OCI-M1 (cell line): ENCODE measurements around the gene KCNJ10.
A peak's percentile ranks its signal among the peaks of the same experiment; 100 is the strongest.
"Not testable (repeated sequence)": the region's sequence is repeated elsewhere in the genome, so short reads cannot be mapped to it uniquely, and the experiment has no call there.

Experiments
- DNase-seq: peaks from one replicate; lab custom pipeline; 2025; lab: John Stamatoyannopoulos, UW

Gene KCNJ10

DNA sequence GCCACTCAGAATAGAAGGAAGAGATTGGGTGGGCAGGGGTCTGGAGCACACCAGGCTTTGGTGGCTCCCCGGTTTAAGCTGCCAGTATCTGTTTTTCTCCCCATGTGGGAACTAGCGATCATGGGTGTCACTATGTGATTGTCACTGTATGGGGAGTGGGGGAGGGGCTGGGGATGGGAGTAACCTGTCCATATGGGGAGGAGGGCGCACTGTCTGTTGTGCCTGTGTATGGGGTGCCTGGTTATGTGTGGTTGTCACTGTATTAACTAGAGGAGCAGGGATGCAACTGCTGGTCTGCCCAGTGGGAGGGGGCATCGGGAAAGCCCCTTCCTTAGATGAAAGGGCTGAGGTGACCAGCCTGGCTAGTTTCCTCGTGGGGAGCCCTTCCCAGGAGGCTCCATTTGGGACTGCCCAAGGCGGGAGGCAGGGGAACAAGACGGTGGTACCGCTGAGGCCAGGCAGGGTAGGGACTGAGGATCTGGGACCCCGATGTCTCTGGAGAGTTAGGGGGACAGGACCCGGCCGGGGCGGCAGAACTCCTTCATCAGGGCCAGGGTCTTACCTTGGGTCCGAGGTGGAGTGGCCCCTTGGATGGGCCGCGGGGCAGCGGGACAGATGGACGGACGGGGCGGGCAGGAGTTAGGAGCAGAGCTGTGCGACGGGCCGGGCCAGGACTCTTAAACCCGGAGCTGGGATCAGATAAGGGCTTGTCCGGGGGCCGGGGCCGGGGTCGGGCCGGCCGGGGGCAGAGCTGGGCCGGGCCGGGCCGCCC, at the start of gene KCNJ10:
TSS of gene KCNJ10 (minus strand) at position 701 of the 772 bp plus-strand sequence. CDS start 27,628 bp downstream, outside the sequence.
- DNase-seq = no peak

DNA sequence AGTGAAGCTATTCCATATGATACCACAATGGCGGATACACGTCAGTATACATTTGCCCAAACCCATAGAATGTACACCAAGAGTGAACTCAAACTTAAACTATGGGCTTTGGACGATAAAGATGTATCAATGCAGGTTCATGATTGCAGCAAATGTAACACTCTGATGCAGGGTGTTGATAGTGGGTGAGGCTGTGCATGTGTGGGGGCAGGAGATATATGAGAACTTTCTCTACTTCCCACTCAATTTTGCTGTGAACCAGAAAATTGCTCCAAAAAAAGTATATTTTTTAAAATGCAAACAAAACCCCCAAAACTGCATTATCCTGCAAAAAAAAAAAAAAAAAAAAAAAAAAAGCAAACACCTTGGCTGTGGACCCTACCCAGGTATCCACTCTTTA, 49.0 kb upstream of the KCNJ10 start:
- no peak for DNase-seq

DNA sequence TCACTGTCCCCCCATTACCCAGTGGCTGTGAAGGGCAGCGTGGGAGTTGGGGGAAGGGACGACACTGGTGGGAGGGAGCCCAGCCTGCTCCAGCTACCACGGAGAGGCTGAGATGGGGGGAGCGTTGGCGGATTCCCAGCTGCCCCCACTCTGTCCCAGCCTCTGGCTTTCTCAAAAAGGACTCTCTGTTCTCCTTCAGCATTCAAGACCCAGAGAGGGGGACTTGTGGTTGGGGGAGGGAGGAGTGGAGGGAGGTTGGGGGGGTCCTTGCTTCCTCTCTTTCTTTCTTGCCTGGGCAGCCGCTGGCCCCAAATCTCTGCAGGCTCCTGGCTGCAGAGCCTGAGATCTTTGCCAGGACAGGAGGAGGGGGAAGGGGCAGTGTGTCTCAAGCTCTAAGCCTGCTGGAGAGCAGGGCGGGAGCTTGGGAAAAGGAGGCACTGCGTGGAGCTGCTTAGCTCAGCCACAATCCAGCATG, 47.8 kb upstream of the KCNJ10 start:
- DNase-seq = no peak

DNA sequence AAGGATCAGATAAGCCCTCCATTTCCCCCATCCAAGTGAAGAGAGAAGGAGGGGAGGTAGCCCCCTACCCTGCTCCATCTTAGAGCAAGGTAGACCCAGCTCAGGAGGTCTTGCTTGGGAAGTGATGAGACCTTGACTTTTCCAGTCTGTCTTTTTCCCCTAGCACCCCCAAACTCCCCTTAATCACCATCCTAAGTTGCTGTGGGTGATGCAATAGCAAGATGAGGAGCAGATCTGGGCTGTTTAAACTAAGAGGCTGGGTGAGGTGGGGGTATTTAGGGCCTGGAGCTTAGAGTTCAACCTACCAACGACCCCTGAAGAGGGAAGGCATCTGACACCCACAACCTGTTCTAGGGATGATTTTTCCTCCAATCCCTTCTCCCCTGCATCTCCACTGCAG, 47.3 kb upstream of the KCNJ10 start:
- no peak for DNase-seq

DNA sequence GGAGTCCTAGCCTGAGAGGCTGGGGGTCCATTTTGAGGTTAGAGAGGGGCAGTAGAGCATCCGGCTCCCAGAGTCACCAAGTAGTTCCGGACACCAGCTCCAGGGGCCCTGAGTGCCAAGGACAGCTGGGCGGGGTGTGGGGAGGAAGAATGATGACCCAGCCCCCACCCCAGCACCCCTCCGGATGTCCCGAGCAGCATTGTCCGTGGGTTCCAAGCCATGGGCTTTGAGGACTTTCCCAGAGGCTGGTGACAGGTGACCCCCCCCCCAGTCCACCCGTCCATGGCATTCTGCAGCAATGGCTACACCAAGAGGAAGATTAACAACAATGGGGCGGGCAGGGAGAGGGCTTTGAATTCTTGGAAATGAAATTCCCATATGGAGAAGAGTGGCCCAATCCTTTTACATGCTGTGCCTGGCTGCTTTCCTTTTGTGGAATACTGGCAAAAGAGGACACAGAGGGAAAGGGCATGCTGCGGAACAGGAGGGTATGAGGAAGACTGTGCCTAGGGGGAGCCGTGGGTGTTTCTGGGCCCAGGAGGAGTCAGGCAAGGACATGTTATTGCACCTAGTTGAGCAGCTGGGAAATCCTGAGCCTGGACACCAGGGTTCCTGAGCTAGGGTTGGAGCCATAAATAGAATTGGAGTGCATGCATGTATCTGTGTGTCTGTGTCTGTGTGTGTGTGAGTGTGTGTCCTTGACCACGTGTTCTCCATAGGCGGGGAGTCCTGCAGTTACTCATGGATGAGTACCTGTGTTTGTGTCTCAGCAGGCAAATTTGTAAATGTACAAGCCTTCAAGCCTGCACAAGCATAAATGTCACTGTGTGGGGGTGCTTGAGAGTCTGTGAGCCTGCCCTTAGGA, 46.6 kb upstream of the KCNJ10 start:
- no peak for DNase-seq

DNA sequence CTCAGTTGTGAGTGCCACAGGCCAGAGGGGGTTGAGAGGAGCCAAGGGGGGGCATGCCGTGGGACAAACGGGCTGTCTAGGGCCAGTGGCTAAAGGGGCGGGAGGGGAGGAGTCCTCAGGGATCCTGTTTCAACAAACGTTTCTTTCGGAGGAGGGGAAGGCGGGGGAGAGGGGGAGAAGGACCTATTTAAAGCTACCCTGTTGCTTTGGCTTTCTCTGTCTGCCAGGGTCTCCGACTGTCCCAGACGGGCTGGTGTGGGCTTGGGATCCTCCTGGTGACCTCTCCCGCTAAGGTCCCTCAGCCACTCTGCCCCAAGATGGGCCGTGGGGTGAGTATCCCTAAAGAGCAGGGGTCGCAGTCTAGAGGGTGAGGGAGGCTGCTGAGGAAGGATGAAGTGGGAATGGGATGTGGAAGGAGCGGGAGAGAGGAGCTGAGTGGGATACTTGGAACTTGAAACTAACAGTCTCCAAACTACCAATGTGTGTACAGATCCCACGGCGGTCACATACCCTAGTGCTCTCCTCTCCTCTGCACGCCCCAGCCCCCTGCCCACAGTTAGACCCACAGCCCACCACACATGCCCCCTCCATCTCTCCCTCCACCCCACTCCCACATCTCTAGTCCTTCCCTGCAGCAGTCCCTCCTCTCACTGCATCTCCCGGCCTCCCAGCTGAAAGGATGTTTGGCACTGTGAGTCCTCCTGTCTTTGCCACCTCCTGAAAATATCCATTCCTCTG, 45.8 kb upstream of the KCNJ10 start, which contains the start of gene ATP1A2:
TSS of gene ATP1A2 (plus strand) at position 215 of the 738 bp plus-strand sequence. CDS start at position 318, 103 bp downstream.
- DNase-seq = no peak

DNA sequence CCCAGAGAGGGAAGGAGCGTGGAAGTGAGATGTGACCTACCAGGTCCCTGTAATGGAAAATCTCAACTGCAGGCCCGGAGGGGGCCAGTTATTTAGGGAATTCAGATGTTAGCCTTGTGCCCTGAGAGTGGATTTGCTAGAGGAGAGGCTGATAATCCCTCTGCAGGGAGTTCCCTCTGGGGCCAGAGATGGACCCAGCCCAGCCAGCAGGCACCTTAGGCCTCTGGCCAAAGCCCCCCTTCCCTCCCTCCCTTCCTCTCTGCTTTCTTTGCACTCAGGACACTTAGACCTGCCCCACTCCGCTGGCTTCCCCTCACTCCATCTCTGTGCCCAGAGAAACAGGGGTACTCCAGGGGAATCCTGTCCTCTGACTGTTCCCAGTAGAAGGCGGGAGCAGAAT, 44.1 kb upstream of the KCNJ10 start:
- no peak for DNase-seq

DNA sequence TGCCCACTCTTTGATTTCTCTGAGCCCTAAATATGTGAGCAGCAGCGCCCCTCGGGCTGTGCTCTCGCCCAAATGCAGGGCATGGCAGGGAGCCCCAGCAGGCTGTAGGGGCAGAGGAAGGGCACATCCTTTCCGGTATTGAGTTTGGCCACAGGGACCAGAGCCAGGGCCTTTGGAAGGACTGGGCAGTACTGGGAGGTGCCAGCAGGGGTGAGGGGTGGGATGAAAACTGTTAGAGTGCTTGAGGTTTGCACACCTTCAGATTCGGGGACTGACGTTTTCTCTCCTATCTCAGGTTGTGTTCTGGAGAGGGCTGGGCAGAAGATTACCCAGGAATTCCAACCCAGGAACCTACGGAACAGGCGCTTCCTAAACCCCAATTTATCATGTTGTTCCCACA, 43.4 kb upstream of the KCNJ10 start:
- DNase-seq = no peak

DNA sequence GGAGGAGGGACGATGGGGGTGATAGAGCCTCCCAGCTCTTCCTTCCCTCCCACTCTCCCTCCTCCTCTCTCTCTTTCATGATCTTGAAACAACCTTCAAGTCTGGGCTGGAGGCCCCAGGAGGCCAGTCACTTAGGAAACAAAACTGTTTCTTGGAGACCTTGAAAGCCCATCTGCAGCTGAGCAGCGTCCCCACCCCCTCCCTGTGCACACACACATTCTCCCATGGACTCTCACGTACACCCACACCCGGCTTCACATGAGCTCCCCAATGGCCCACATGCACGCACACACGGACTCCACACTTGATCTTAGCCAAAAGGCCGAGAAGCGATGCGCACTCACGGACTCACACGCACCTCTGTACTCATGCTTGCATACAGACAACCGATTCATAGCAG, 42.4 kb upstream of the KCNJ10 start:
- no peak for DNase-seq

DNA sequence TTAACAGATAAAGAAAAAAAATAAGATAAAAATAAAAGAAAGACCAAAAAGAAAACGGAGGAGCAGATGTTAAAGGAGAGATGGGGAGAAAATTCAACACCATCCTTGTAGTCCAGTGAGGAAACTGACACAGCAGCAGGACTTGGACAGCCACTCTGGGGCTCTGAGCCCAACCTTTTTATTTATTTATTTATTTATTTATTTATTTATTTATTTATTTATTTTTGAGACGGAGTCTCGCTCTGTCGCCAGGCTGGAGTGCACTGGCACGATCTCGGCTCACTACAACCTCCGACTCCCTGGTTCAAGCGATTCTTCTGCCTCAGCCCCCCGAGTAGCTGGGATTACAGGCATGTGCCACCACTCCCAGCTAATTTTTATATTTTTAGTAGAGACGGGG, 41.5 kb upstream of the KCNJ10 start:
- DNase-seq = not testable (repeated sequence)

DNA sequence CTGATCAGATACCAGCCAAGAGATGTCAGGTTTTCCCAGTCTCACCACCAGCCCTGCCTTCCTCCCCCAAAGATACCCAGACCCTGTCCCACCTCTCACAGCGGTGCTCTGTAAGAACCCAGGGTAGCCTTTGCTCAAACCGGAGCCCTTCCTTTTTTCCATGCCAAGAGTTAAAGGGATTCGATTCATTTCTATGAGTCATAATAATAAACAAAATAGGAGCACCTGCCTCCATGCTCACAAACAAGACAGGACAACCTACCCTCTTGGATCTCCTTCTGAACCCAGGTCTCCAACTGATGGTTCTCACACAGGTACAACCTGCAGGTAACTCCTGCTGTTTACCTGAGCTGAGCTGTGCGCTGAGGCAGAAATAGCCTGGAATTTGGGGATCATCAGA, 39.7 kb upstream of the KCNJ10 start:
- DNase-seq = no peak

DNA sequence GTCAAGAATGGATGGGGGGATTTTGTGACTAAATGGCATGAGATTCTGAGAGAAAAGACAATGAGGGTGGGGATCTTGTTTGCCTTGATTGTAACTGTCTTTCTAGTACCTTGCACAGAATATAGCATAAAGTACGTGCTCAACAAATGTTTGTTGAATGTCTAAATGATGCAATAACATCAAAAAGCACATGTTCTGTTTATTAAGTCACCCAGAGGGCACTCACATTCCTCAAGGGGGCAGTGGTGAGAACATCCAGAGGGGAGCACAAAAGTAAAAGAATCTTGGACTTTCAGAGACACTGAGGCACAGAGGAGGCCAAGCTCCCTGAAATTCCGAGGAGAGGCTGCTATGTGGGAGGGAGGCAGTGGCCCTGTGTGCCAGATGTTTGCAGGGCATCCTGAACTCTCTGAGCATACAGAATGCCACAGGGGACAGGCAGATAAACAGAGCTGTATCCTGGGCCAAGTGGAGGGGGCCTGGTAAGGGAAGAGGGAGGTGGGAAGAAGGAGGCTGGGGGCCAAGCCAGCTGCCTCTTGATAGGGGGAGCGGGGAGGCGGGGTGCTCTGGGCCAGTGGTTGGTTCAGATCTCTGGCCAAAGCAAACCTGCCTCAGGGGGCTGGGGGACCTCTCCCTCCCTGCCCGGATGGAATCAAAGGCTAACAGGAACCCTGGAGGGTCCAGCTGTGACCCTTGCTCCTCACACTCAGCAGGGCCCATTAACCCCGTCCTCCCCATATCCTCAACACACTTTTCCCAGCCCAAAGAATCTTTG, 39.1 kb upstream of the KCNJ10 start:
- peak; percentile 88 for DNase-seq

DNA sequence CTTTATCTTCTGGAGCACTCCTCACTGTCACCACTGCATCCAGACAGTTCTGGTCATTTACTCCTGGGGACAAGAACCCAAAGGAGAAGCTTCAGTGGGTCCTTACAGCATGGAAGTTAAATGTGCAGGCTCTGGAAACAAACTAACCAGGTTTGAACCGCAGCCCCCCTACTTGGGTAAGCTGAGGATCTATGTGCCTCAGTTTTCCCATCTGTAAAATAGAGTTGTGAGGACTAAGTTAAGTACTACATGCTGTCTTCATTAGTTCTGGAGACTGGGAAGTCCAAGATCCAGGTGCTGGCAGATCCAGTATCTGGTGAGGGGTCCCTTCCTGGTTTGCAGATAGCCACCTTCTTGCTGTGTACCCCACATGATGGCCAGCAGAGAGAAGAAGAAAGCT, 37.6 kb upstream of the KCNJ10 start:
- DNase-seq = no peak

DNA sequence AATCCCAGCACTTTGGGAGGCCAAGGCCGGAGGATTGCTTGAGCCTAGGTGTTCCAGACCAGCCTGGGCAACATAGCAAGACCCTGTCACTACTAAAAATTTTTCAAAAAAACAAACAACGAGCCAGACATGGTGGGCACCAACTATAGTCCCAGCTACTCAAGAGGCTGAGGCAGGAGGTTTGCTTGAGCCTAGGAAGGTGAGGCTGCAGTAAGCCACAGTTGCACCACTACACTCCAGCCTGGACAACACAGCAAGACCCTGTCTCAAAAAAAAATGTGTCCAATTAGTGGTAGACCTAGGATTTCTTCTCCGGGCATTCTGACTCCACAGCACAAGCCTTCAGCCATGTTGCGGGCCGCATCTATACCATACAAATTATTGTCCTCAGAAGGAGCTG, 35.2 kb upstream of the KCNJ10 start:
- DNase-seq = no peak

DNA sequence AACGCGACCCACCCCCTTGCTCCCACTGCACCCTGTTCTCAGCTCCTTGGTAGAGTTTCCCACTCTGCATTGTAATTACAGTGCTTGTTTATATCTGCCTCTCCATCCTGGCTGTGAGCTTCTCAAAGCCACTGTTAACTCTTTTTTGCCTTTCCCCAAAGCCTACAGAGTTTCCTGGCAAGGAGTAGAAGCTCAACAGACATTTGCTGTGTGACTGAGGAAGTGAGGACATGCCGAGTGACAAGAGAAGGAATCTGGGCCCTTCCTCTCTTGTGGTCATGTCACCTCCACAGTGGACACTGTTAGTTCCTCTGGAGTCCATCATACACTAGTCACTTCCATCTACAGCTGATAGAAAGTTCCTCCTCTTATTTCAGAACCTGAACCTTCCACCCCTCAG, 34.5 kb upstream of the KCNJ10 start:
- no peak for DNase-seq

DNA sequence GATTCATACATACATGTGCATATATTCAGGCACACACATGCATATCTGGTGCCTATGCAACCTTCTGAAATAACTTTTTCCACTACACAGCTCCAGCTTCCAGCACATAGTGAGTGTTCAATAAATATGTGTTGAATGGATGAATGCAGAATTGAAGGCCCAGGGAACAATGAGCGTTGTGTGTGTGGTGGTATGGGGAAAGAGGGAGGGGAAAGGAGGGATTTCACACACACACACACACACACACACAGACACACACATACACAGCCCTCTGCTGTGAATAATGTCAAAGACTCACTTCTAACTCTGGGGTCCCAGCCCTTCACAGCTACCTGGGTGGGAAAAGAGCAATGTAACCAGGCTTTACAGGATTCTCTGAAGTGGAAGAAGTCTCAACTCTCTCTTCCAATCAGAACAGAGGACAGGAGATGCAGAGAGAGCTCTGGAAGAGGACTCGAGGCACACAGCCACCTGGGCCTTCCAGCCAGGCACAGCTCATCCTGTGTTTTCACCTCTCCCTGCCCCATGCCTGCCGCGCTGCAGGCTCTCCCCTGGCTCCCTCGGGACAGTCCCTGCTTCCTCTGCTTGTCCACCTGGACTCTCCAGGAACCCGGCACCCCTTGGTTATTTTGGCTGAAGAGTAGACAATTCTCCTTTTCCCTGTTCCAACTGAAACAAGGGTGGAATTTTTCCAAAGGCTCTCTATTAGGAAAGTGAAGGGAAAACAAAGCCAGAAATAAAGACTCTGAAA, 33.9 kb upstream of the KCNJ10 start:
- DNase-seq = no peak

DNA sequence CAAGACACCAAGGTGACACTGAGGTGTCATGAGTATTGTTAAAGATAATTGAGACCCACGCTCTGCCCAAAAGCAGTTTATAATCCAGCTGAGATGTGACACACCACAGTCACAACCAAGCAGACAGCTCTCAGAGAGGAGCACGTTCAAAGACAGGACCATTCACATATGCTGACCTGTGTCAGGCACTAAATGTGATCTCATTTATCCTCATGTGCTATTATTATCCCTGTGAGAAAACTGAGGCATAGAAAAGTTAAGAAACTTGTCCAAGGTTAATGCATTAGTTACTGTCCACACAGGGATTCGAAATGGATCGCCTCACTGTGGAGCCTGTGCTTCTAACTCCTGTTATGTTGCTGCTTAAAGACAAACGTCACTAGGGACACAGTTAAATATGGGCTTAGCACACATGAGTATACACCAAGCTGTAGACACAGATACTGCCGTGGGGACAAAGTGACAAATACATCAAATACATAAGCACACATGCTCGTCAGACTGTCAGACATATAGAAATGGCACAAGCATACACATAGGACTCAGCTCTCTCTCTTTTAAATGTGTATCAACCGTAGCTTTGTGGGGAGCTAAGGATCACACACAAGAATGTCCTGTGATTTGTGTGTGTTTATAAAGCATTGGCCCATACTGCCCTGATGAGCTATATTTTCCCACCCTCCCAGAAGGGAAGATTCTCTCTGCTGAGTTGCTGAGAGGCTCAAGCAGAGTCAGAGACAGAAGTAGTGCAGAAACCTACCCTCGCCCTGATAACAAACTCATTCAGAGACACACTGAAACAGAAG, 32.0 kb upstream of the KCNJ10 start:
- no peak for DNase-seq

DNA sequence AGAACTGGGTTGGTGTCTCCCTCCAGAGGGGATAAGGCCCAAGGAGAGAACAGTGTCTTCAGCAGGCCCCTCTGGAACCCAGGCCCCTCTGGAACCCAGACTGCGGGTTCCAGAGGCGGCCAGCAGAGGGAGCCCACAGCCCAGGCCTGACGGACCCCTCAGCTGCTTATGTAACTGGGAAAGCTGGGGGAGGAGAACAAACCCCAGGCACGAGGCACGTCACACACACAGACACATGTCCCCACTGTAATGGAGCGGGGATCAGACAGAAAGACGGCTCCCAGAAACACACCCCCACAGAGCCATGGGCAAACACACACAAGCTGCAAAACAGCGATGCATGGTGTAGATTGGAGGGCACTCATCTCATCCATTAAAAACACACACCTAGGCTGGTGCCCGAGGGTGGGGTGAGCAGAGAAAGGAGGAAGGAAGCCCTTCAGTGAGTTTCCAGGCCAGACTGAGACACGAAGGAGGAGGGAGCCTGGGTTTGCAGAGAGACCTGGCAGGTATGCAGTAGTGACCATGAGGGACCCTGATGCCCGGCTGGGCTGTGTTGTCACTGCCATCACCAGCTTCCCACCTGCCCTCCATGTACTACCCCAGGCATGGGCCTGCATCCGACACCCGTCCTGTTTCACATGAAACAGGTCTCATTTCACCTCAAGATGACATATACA, 31.2 kb upstream of the KCNJ10 start:
- peak; percentile 90 for DNase-seq

DNA sequence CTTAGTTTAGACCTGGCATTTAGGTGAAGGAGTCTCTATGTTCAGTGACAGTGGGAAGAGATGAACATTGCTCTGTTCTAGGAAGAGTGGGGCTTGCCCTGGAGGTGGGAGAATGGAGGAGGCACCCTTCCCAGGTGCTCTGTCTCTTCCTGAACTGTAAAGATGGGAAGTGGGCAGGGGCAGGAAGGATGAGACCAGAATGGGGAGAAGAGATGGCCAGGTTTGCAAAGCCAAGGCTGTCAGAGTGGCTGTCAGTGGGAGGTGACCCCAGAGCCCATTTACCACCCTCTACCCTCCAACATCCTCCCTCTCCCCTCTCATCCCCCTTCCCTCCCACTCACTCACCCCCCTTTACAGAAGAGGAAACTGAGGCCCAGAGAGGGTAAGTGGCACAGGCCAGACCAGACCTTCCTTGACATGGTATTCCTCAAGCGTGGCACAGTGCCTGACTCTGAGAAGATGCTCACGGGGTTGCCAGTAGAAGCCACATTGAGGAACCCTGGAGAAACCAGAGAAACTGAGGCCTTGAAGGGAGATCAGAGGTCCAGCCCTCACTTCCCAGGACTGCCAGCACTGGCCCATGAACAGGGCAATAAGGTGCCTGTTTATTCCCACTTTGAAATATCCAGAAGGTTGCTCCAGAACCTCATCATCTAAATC, 29.9 kb upstream of the KCNJ10 start:
- no peak for DNase-seq
